GM13976 (cell line): Measurements from ENCODE around the gene TMPRSS4.

Experiments
- DNase-seq: peaks from one replicate; pipeline ENCODE4 v3.0.0; 2012; ENCODE audit warnings: low spot score
- CTCF ChIP-seq: IDR thresholded peaks from 2 replicates; pipeline ENCODE4 v1.5.1; 2012; ENCODE audit warnings: borderline replicate concordance, mild to moderate bottlenecking; ENCODE audit not compliant: insufficient read depth; ENCODE audit errors: extremely low read depth, missing control alignments, control extremely low read depth
- in situ Hi-C: fragments of 300-500 bp; cut with MboI; formaldehyde crosslinking; loops from one replicate; pipeline ENCODE4 v1.12.0; 2022; ENCODE audit warnings: low sequenced_read_pairs, mixed read lengths, inconsistent platforms; ENCODE audit not compliant: unreplicated experiment

Gene TMPRSS4

GRCh38 chr11:118120793-118121192 is 43.9 kb downstream of the TMPRSS4 start:
- in situ Hi-C loops, result no loop called here
- TF ChIP-seq CTCF, result no peak
- DNase-seq, result no peak

GRCh38 chr11:118124929-118125535 is 48.2 kb downstream of the TMPRSS4 start:
- no peak for DNase-seq
- in situ Hi-C loops, result no loop called here
- no peak for TF ChIP-seq CTCF

- in situ Hi-C loops, result no loop called here
- TF ChIP-seq CTCF, result no peak
- DNase-seq, result no peak
Observed at GRCh38 chr11:118126082-118126838, 49.4 kb downstream of the TMPRSS4 start.

GRCh38 chr11:118128310-118128709 is 51.4 kb downstream of the TMPRSS4 start:
- in situ Hi-C loops, result no loop called here
- no peak for TF ChIP-seq CTCF
- no peak for DNase-seq

GRCh38 chr11:118128721-118129470 is 52.0 kb downstream of the TMPRSS4 start:
- in situ Hi-C loops, result no loop called here
- no peak for TF ChIP-seq CTCF
- DNase-seq, result no peak

GRCh38 chr11:118129471-118130172 is 52.7 kb downstream of the TMPRSS4 start:
- no peak for DNase-seq
- in situ Hi-C loops, result no loop called here
- TF ChIP-seq CTCF, result no peak
